MM.1S (cell line): ENCODE measurements around the gene NOL4L.

Experiments used
- EZH2 ChIP-seq: fragments of 300-600 bp; sonication (generic); optimal IDR thresholded peaks from 2 replicates; pipeline ENCODE3; 2017; ENCODE audit warnings: low read depth, mild to moderate bottlenecking, antibody characterized with exemption, low read length, mixed read lengths
- EZH2phosphoT487 ChIP-seq: fragments of 300-600 bp; sonication (generic); IDR thresholded peaks from 2 replicates; pipeline ENCODE4 v1.6.1; 2018; ENCODE audit warnings: antibody characterized with exemption, low read length
- TF ChIP-seq, protein P1 (sequence below): fragments of 300-600 bp; sonication (generic); IDR thresholded peaks from 2 replicates; pipeline ENCODE4 v1.5.1; 2016; ENCODE audit warnings: antibody characterized with exemption, low read length, mixed read lengths

DNA sequence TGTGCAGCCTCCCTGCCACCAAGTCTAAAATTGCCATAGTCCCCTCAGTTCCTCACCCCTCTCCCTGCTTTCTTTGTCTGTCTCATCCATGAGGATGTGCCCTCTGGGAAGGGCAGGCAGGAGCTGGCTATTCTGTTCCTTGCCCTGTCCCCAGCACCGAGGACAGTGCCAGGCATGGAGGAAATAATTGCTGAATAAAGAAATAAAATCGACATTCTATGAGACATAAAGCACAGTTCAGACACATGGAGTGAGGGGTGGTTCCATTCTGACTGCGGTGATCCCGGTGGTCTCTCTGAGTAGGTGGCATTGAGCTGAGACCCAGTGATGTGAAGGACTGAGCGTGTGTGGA lies 23.5 kb upstream of the NOL4L start:
- TF ChIP-seq, protein P1, sequence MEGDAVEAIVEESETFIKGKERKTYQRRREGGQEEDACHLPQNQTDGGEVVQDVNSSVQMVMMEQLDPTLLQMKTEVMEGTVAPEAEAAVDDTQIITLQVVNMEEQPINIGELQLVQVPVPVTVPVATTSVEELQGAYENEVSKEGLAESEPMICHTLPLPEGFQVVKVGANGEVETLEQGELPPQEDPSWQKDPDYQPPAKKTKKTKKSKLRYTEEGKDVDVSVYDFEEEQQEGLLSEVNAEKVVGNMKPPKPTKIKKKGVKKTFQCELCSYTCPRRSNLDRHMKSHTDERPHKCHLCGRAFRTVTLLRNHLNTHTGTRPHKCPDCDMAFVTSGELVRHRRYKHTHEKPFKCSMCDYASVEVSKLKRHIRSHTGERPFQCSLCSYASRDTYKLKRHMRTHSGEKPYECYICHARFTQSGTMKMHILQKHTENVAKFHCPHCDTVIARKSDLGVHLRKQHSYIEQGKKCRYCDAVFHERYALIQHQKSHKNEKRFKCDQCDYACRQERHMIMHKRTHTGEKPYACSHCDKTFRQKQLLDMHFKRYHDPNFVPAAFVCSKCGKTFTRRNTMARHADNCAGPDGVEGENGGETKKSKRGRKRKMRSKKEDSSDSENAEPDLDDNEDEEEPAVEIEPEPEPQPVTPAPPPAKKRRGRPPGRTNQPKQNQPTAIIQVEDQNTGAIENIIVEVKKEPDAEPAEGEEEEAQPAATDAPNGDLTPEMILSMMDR, result no peak
- TF ChIP-seq EZH2, result no peak
- TF ChIP-seq EZH2phosphoT487, result no peak
